IMR-90 (cell line): ENCODE results near the gene MTG1. TPM values are rescaled to one million over a fixed set of nuclear protein-coding genes. Genes with fewer than 3 reads are reported as not detected.
A peak's percentile ranks its signal among the peaks of the same experiment; 100 is the strongest.

Source experiments
- ATAC-seq: fragments of 200-7000 bp; cut with Tn5 transposase; 2 replicates; pipeline ENCODE4 v1.9.1; 2020; ENCODE audit warnings: low read depth, mild to moderate bottlenecking, moderate library complexity
- BruUV-seq: library from RNA; stranded (reverse); fragments of 400-500 nt; replicated peaks from 2 replicates; lab custom pipeline; 2021; lab: Mats Ljungman, UMichigan
- CTCF ChIA-PET: fragments of 300-600 bp; formaldehyde crosslinking; extraction: SDS; loops from one replicate; lab custom pipeline; 2021; ENCODE audit warnings: antibody characterized with exemption; lab: Yijun Ruan, JAX
- POLR2A ChIA-PET: fragments of 300-600 bp; sonication (Branson Sonifier 250); formaldehyde crosslinking; loops from one replicate; lab custom pipeline; 2022; ENCODE audit warnings: antibody characterized with exemption; ENCODE audit not compliant: unreplicated experiment; lab: Charles Lee
- DNase-seq: peaks from one replicate; pipeline ENCODE4 v3.0.0; 2013
- H2AFZ ChIP-seq: replicated peaks from 2 replicates; pipeline ENCODE3; 2013; ENCODE audit warnings: low read length, mild to moderate bottlenecking; ENCODE audit not compliant: poor library complexity
- H2AK5ac ChIP-seq: 2 replicates; pipeline ENCODE4 v1.6.1; 2013; ENCODE audit warnings: low read depth, low read length, inconsistent platforms
- H2AK9ac ChIP-seq: replicated peaks from 2 replicates; pipeline ENCODE3; 2013; ENCODE audit warnings: mild to moderate bottlenecking, low read depth, low read length, moderate library complexity; ENCODE audit not compliant: poor library complexity
- H2BK120ac ChIP-seq: 2 replicates; pipeline ENCODE4 v1.6.1; 2013; ENCODE audit warnings: low read depth, low read length, inconsistent platforms
- H2BK15ac ChIP-seq: 3 replicates; pipeline ENCODE4 v1.6.1; 2013; ENCODE audit warnings: low read depth, low read length, inconsistent platforms
- H2BK20ac ChIP-seq: 2 replicates; pipeline ENCODE4 v1.6.1; 2013; ENCODE audit warnings: low read depth, mild to moderate bottlenecking, inconsistent platforms, low read length, moderate library complexity
- H2BK5ac ChIP-seq: 2 replicates; pipeline ENCODE4 v1.6.1; 2013; ENCODE audit warnings: mild to moderate bottlenecking, low read depth, low read length, inconsistent platforms; ENCODE audit not compliant: poor library complexity, severe bottlenecking
- H3K14ac ChIP-seq: replicated peaks from 2 replicates; pipeline ENCODE4 v1.6.1; 2013; ENCODE audit warnings: low read depth, low read length, inconsistent platforms
- H3K18ac ChIP-seq: 2 replicates; pipeline ENCODE4 v1.6.1; 2013; ENCODE audit warnings: low read depth, low read length, control low read depth
- H3K23ac ChIP-seq: 2 replicates; pipeline ENCODE4 v1.6.1; 2013; ENCODE audit warnings: low read depth, low read length, inconsistent platforms
- H3K27ac ChIP-seq: 2 replicates; pipeline ENCODE4 v1.5.1; 2013; ENCODE audit warnings: mild to moderate bottlenecking, control low read depth, low read length; ENCODE audit not compliant: insufficient read depth
- H3K27me3 ChIP-seq: 2 replicates; pipeline ENCODE4 v1.6.1; 2013; ENCODE audit warnings: low read length; ENCODE audit not compliant: control insufficient read depth, insufficient read depth
- H3K36me3 ChIP-seq: 2 replicates; pipeline ENCODE4 v1.6.1; 2013; ENCODE audit warnings: low read length, mixed read lengths; ENCODE audit not compliant: control insufficient read depth, insufficient read depth
- H3K4ac ChIP-seq: 2 replicates; pipeline ENCODE4 v1.6.1; 2013; ENCODE audit warnings: low read depth, low read length, inconsistent platforms
- H3K4me1 ChIP-seq: 2 replicates; pipeline ENCODE4 v1.6.1; 2013; ENCODE audit warnings: low read length, mixed read lengths; ENCODE audit not compliant: control insufficient read depth, insufficient read depth
- H3K4me2 ChIP-seq: 2 replicates; pipeline ENCODE4 v1.6.1; 2013; ENCODE audit warnings: low read depth, mild to moderate bottlenecking, control low read depth, low read length, moderate library complexity
- H3K4me3 ChIP-seq: 2 replicates; pipeline ENCODE4 v1.5.1; 2013; ENCODE audit warnings: low read depth, mild to moderate bottlenecking, control low read depth, low read length, moderate library complexity; ENCODE audit not compliant: insufficient read depth
- H3K56ac ChIP-seq: 2 replicates; pipeline ENCODE4 v1.6.1; 2013; ENCODE audit warnings: low read length, inconsistent platforms; ENCODE audit not compliant: insufficient read depth; ENCODE audit errors: extremely low read depth
- H3K79me1 ChIP-seq, 2 experiments: 2 replicates each; pipeline ENCODE4 v1.6.1; 2013; ENCODE audit warnings: low read length in 2 of 2, inconsistent platforms in 1 of 2, low read depth in 1 of 2
- H3K9ac ChIP-seq: 2 replicates; pipeline ENCODE4 v1.6.1; 2013; ENCODE audit warnings: low read depth, low read length, control low read depth
- H3K9me1 ChIP-seq: 2 replicates; pipeline ENCODE4 v1.6.1; 2013; ENCODE audit warnings: low read length, inconsistent platforms; ENCODE audit not compliant: insufficient read depth
- H3K9me3 ChIP-seq: 2 replicates; pipeline ENCODE4 v1.6.1; 2013; ENCODE audit warnings: low read length; ENCODE audit not compliant: control insufficient read depth, insufficient read depth
- H4K20me1 ChIP-seq: 2 replicates; pipeline ENCODE4 v1.6.1; 2013; ENCODE audit warnings: low read length, inconsistent platforms; ENCODE audit not compliant: insufficient read depth
- H4K5ac ChIP-seq: 2 replicates; pipeline ENCODE4 v1.6.1; 2013; ENCODE audit warnings: mild to moderate bottlenecking, low read depth, low read length, control low read depth
- H4K8ac ChIP-seq, 2 experiments: 2 replicates each; pipeline ENCODE4 v1.6.1; 2013; ENCODE audit warnings: low read depth in 2 of 2, low read length in 2 of 2, control low read depth in 1 of 2, inconsistent platforms in 1 of 2
- H4K91ac ChIP-seq: 2 replicates; pipeline ENCODE4 v1.6.1; 2013; ENCODE audit warnings: low read depth, low read length, inconsistent platforms; ENCODE audit not compliant: insufficient read depth
- CEBPB ChIP-seq: IDR thresholded peaks from 2 replicates; pipeline ENCODE4 v1.6.1; 2012; ENCODE audit warnings: low read depth, low read length, improper control_type of control experiment
- CHD1 ChIP-seq: IDR thresholded peaks from 2 replicates; pipeline ENCODE4 v1.6.1; 2012; ENCODE audit warnings: low read depth, low read length, improper control_type of control experiment
- MAFK ChIP-seq: IDR thresholded peaks from 2 replicates; pipeline ENCODE4 v1.6.1; 2012; ENCODE audit warnings: low read depth, low read length, improper control_type of control experiment
- MAZ ChIP-seq: IDR thresholded peaks from 2 replicates; pipeline ENCODE4 v1.6.1; 2012; ENCODE audit warnings: low read depth, mild to moderate bottlenecking, low read length, improper control_type of control experiment, moderate library complexity, borderline replicate concordance
- NFE2L2 ChIP-seq: fragments of 150-350 bp; IDR thresholded peaks from 2 replicates; pipeline ENCODE4 v1.6.1; 2016; ENCODE audit warnings: low read depth, mild to moderate bottlenecking, low read length
- WGBS, 2 experiments: methylation state at CpG; one replicate each; pipeline versions ENCODE4 v1.1.5 to v1.1.7; 2013; ENCODE audit warnings: missing lambda C conversion rate in 2 of 2; ENCODE audit not compliant: insufficient read length in 1 of 2; ENCODE audit errors: extremely low coverage in 2 of 2; 5-methylcytosine and 5-hydroxymethylcytosine counted together
- dilution Hi-C: fragments of 300-500 bp; cut with HindIII; formaldehyde crosslinking; loops from one replicate; pipeline ENCODE4 v1.14.3; 2018; ENCODE audit warnings: low sequenced_read_pairs; ENCODE audit not compliant: unreplicated experiment
- in situ Hi-C: fragments of 300-500 bp; cut with MboI; formaldehyde crosslinking; loops from 3 replicates; pipeline ENCODE4 v1.14.3; 2019; ENCODE audit warnings: low sequenced_read_pairs, inconsistent platforms, mixed read lengths
- intact Hi-C: fragments of 100-400 bp; cut with micrococcal nuclease; formaldehyde crosslinking; loops from 2 replicates; pipeline ENCODE4 v1.10.0; 2022
- polyA plus RNA-seq, 3 experiments: library from polyadenylated mRNA; depleted of rRNA; stranded (reverse); fragments of >200 nt; gene quantifications; 2 replicates each; pipeline ENCODE4 v1.2.3, GENCODE V29; 2012; ENCODE audit warnings: low replicate concordance in 1 of 3
- total RNA-seq: library from RNA; depleted of rRNA; stranded (reverse); fragments of >200 nt; gene quantifications from 2 replicates; pipeline ENCODE4 v1.2.3, GENCODE V29; 2012
- TF ChIP-seq, protein P1 (sequence below): fragments of 150-350 bp; IDR thresholded peaks from 2 replicates; pipeline ENCODE4 v1.6.1; 2017; ENCODE audit warnings: mild to moderate bottlenecking, antibody characterized with exemption, low read length, low read depth

Gene MTG1
- total and polyA plus RNA-seq, 2 of the 4 experiments (the other 2 are of a cell fraction), result 38.5 to 64.8 TPM

DNA sequence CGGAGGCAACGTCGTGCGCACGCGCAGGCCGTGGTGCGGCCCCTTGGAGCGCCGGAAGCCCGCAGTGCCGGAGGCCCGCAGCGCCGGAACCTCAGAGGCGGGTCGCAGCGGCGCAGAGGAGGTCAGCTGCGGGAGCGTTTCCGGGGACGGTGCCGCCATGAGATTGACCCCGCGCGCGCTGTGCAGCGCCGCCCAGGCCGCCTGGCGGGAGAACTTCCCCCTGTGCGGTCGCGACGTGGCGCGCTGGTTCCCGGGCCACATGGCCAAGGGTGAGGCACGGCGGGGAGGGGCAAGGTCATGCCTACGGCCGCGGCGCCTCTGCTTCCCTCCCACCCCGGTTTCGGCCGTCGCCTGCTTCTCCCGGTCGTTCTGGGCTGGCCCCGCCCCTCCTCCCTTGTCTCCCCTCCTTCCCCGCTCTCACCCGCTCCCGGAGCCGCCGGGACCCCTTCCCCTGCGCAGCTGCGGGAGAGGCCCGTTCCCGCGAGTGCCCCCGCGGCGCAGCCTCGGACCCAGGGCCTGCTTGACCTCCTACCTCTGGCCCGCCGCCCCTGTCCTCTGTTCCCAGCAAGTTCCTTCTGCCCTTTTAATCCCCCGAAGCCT lies at the start of gene MTG1 (continued):
- peak; percentile 77; the same call in 1 of the 2 replicates for TF ChIP-seq MAZ
- TF ChIP-seq NFE2L2, result no peak
- no peak; the same call in 1 of the 2 replicates for TF ChIP-seq CHD1
- TF ChIP-seq, protein P1, sequence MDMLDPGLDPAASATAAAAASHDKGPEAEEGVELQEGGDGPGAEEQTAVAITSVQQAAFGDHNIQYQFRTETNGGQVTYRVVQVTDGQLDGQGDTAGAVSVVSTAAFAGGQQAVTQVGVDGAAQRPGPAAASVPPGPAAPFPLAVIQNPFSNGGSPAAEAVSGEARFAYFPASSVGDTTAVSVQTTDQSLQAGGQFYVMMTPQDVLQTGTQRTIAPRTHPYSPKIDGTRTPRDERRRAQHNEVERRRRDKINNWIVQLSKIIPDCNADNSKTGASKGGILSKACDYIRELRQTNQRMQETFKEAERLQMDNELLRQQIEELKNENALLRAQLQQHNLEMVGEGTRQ, result peak; percentile 36

DNA sequence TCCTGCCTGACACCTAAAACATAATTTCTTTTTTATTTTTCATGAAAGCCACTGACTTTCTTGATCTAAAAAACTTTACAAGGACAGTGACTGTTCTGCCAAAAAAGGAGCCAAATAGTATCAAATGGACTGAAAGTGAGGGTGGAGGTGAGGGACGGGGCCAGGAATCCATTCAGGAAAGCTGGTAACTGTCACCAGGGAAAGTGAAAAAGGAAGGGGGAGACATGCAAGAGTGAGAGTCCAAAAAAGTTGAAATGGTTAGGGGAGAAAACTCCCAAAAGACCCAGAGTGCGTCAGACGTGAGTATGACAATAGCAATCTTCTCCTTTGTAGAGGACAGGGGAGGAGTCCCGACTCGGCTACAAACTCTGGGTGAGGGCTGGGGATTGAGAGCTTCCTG lies 49.7 kb upstream of the MTG1 start:
- intact Hi-C loops, result no loop called here
- CTCF ChIA-PET, result interaction anchor here (0.8 kb wide), 1 partner anchor 15 kb away, joined by 3 read pairs; no protein-coding TSS in a partner anchor

More for the DNA sequence above, 49.7 kb upstream of the MTG1 start:
- POLR2A ChIA-PET, result no interaction called here
- no peak overlapping the region for H2BK15ac ChIP-seq
- no peak overlapping the region for H3K4ac ChIP-seq
- no peak overlapping the region for H2AK9ac ChIP-seq
- H3K79me1 ChIP-seq, result no peaks in the 10 kb centered on the region
- H4K8ac ChIP-seq, result no peak overlapping the region
- peaks cover 20% of the 10 kb centered on the region for H3K27me3 ChIP-seq
- ATAC-seq (no peak), DNase-seq (no peak)
- no peak overlapping the region for H4K91ac ChIP-seq
- no peaks in the 10 kb centered on the region for H4K20me1 ChIP-seq
- H3K4me3 ChIP-seq, result no peak overlapping the region
- TF ChIP-seq MAFK (no peak), MAZ (no peak), CEBPB (no peak), NFE2L2 (no peak)
- no peaks in the 10 kb centered on the region for H3K4me1 ChIP-seq
- WGBS, 2 experiments, result 67% methylated on average over 3 of the region's 5 CpGs; no CpG with 5 or more reads in 1 of the 2 experiments
- no peak overlapping the region for H3K4me2 ChIP-seq
- no peak overlapping the region for H2BK5ac ChIP-seq
- no peak overlapping the region for H2AK5ac ChIP-seq
- no peak overlapping the region for H3K23ac ChIP-seq
- no peaks in the 10 kb centered on the region for H3K9me3 ChIP-seq
- H2AFZ ChIP-seq, result no peak overlapping the region
- no peak overlapping the region for H3K56ac ChIP-seq
- no peak overlapping the region for H3K14ac ChIP-seq
- 0 out of 2 replicates have a peak, but pooled peaks cover 4% of the 10 kb centered on the region for H3K9me1 ChIP-seq
- in situ Hi-C loops (no loop called here), dilution Hi-C loops (no loop called here)
- H2BK20ac ChIP-seq, result no peak overlapping the region
- no peaks in the 10 kb centered on the region for H3K36me3 ChIP-seq
- BruUV-seq, result no TSS peak
- no peak overlapping the region for H2BK120ac ChIP-seq
- no peak overlapping the region for H3K9ac ChIP-seq
- H4K5ac ChIP-seq, result no peak overlapping the region
- no peak overlapping the region for H3K18ac ChIP-seq
- H3K27ac ChIP-seq, result no peak overlapping the region
